ENCODE measurements around the gene VWA7.
A peak's percentile ranks its signal among the peaks of the same experiment; 100 is the strongest.

Gene VWA7

DNA sequence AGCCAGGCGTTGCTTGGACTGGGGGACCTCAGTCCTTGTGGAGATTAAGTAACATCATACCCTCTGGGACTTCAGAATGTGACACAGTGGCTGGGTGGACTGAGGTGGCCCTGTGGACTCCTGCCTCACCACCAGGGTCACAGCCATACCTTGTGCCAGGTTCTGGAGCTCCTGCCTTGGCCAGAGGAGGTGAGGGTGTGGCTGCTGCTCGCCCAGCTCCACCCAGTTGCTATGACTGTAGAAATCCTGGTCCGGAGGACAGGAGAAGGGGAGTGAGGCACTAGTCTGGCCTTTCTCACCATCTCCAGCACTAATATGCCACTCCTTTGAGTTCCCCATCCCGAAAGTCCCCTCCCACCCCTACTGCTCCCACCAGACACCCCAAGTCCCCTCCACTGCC lies 1.9 kb downstream of the VWA7 start:
- no peak overlapping the region for H3K27ac Mint-ChIP-seq
- H3K4me3 Mint-ChIP-seq = no peak overlapping the region

GRCh38 chr6:31771992-31772358 lies 5.2 kb downstream of the VWA7 start:
- peak overlapping the region; percentile 76 for H3K27ac Mint-ChIP-seq
- H3K4me3 Mint-ChIP-seq = peak overlapping the region; percentile 63
- H3K36me3 Mint-ChIP-seq = no peaks in the 10 kb centered on the region
- H3K9me3 Mint-ChIP-seq (ENCODE audit: low read depth) = no peaks in the 10 kb centered on the region
- no peaks in the 10 kb centered on the region for H3K27me3 Mint-ChIP-seq
- H3K4me1 Mint-ChIP-seq (ENCODE audit: low read depth) = peaks cover 37% of the 10 kb centered on the region

More for the DNA sequence above, 1.9 kb downstream of the VWA7 start:
- H3K4me1 Mint-ChIP-seq (ENCODE audit: low read depth) = peaks cover 39% of the 10 kb centered on the region
- no peaks in the 10 kb centered on the region for H3K9me3 Mint-ChIP-seq (ENCODE audit: low read depth)
- no peaks in the 10 kb centered on the region for H3K27me3 Mint-ChIP-seq
- no peaks in the 10 kb centered on the region for H3K36me3 Mint-ChIP-seq

DNA sequence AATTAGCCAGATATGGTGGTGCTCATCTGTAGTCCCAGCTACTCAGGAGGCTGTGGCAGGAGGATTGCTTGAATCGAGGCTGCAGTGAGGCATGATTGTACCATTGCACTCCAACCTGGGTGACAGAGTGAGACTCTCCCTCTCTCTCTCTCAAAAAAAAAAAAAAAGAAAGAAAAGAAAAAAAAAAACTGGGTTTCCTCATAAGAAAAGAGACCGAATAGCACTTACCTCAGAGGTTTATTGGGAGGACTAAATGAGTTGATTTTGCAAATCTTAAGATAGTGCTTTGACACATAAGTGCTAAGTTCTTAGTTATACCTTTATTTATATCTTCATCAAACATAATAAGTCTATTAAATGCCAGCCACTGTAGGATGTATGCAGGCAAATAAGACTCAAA lies 6.3 kb downstream of the VWA7 start:
- peaks cover 32% of the 10 kb centered on the region for H3K4me1 Mint-ChIP-seq (ENCODE audit: low read depth)
- no peaks in the 10 kb centered on the region for H3K36me3 Mint-ChIP-seq
- H3K27me3 Mint-ChIP-seq = no peaks in the 10 kb centered on the region
- H3K9me3 Mint-ChIP-seq (ENCODE audit: low read depth) = no peaks in the 10 kb centered on the region
- no peak overlapping the region for H3K27ac Mint-ChIP-seq
- H3K4me3 Mint-ChIP-seq = no peak overlapping the region

GRCh38 chr6:31769684-31770371 lies 7.3 kb downstream of the VWA7 start:
- Mint-ChIP-seq H3K36me3 (no peaks in the 10 kb centered on the region), H3K27me3 (no peaks in the 10 kb centered on the region), H3K27ac (no peak overlapping the region), H3K4me1 (ENCODE audit: low read depth) (peaks cover 27% of the 10 kb centered on the region), H3K4me3 (no peak overlapping the region), H3K9me3 (ENCODE audit: low read depth) (no peaks in the 10 kb centered on the region)

DNA sequence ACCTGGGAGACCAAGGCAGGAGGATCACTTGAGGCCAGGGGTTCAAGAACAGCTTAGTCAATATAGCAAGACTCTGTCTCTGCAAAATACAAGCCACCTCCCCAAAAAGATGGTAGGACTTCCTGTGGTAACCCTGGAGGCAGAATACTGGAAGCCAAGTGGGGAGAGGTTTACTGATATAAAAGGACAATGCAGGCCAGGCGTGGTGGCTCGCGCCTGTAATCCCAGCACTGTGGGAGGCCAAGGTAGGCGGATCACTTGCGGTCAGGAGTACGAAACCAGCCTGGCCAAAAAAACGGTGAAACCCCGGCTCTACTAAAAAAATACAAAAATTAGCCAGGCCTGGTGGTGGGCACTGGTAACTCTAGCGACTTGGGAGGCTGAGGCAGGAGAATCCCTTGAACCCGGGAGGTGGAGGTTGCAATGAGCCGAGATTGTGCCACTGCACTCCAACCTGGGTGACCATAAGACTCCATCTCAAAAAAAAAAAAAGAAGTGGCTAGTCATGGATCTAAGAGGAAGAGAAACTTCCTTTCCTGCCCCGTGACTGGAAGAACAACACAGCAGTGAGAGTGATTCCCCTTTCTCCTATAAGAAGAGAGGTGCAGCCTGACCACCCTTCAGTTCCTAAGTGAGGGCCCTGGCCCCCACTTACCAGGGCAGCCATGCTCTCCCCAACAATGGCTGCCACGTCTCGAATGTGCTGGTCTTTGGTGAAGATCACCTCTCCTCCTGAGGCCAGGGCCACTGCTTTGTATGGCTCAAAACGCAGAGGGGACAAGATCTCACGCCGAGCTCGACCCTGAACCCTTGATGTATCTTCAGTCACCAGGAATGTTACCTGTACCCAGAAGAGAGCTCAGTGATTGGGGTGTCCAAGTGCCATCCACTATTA lies 8.5 kb downstream of the VWA7 start:
- no peaks in the 10 kb centered on the region for H3K9me3 Mint-ChIP-seq (ENCODE audit: low read depth)
- no peaks in the 10 kb centered on the region for H3K27me3 Mint-ChIP-seq
- no peak overlapping the region for H3K27ac Mint-ChIP-seq
- peaks cover 2% of the 10 kb centered on the region for H3K36me3 Mint-ChIP-seq
- H3K4me1 Mint-ChIP-seq (ENCODE audit: low read depth) = peaks cover 27% of the 10 kb centered on the region
- no peak overlapping the region for H3K4me3 Mint-ChIP-seq

DNA sequence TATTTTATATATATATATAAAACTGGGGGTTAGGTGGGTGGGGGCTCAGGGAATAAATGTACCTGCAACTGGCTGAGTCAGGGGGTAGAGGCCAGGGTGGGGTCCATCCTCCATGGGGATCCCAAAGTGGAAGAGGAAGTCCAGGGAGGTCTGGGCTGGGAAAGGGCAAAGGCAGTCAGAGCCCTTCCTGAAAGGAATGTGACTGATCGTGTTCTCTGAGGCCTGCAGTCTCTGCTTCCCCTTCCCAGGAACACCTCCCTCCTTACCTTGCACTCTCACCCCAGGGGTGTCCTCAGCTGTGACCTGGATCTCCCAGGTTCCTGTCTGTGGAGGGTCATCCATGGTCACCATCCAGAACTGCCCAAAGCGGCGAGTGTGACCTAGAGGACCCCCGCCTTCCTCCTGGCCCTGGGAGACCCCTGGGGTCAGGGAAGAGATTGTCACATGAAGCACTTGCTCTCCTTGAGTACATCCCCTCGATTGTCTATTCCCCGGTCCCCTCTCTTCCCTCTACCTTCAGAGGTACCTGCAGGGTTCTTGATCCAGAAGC lies 10.0 kb downstream of the VWA7 start:
- no peak overlapping the region for H3K4me3 Mint-ChIP-seq
- H3K9me3 Mint-ChIP-seq (ENCODE audit: low read depth) = no peaks in the 10 kb centered on the region
- no peaks in the 10 kb centered on the region for H3K27me3 Mint-ChIP-seq
- H3K36me3 Mint-ChIP-seq = peaks cover 8% of the 10 kb centered on the region
- H3K27ac Mint-ChIP-seq = no peak overlapping the region
- peaks cover 18% of the 10 kb centered on the region for H3K4me1 Mint-ChIP-seq (ENCODE audit: low read depth)

DNA sequence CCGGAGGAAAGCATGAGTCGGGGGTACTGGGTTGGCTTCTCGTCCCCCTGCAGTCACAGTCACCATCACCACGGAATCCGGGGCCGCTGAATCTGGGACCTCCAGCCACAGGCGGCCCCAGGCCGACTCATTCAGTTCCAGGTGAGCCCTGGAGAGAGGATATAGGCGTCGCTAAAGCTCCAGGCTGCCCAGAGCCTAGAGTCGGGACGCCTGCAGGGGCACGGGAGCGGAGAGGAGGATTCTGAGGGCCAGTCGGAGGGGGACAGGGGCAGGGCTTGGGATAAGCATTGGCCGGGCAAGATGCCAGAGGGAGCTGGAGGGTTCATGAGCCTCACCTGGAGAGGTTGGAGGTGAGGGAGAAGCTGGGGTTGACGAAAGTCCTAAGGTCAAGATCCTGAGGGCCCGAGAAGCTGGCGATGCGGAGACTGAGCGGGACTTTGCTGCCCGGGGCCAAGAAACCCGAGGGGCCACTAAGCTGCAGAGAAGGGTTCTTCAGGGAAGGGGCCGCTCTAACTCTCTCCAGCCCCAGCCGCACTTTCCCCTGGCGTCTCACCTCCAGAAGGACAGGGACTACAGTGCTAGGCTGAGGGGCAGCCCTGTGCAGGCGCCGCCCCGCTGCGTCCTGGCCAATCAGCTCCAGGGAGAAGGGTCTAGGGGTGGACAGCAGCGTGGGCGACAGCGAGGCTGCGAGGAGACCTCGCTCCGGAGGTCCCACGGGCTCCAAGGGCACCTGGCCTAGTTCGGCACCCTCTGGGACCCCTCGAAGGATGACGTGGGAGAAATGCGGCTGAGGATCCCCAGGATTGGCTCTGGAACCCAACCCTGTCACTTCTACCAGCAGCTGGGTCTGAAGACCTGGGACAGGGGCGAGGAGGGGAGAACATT lies 11.0 kb downstream of the VWA7 start:
- Mint-ChIP-seq H3K27me3 (no peaks in the 10 kb centered on the region), H3K9me3 (ENCODE audit: low read depth) (no peaks in the 10 kb centered on the region), H3K4me1 (ENCODE audit: low read depth) (peaks cover 11% of the 10 kb centered on the region), H3K27ac (no peak overlapping the region), H3K36me3 (peaks cover 13% of the 10 kb centered on the region), H3K4me3 (no peak overlapping the region)

- H3K36me3 Mint-ChIP-seq = peaks cover 16% of the 10 kb centered on the region
- no peaks in the 10 kb centered on the region for H3K9me3 Mint-ChIP-seq (ENCODE audit: low read depth)
- H3K27ac Mint-ChIP-seq = no peak overlapping the region
- H3K4me1 Mint-ChIP-seq (ENCODE audit: low read depth) = peaks cover 7% of the 10 kb centered on the region
- no peak overlapping the region for H3K4me3 Mint-ChIP-seq
- no peaks in the 10 kb centered on the region for H3K27me3 Mint-ChIP-seq
Measured at GRCh38 chr6:31765559-31765909, 11.6 kb downstream of the VWA7 start.

DNA sequence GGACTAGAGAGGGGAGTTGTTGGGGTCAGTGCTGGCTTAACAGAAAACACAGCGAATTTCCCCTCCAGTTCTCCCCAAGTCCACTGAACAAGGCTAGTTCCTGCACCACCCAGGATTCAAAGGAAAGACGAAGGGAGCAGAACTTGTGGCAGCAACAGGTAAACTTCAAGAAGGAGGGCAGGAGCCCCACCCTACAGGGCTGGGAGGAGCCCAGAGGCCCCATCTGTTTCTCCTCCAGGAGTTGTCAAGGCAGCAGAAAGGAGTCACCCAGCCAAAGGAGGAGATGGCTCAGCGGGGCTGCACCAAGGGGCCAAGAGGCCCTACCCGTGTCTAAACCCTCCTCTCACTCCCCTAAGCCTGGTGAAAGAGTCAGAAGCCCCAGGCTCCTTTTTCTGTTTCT lies 12.9 kb downstream of the VWA7 start:
- H3K4me3 Mint-ChIP-seq = no peak overlapping the region
- no peak overlapping the region for H3K27ac Mint-ChIP-seq
- no peaks in the 10 kb centered on the region for H3K27me3 Mint-ChIP-seq
- no peaks in the 10 kb centered on the region for H3K9me3 Mint-ChIP-seq (ENCODE audit: low read depth)
- peaks cover 19% of the 10 kb centered on the region for H3K36me3 Mint-ChIP-seq
- H3K4me1 Mint-ChIP-seq (ENCODE audit: low read depth) = peaks cover 2% of the 10 kb centered on the region

GRCh38 chr6:31763619-31763940 lies 13.5 kb downstream of the VWA7 start:
- H3K27ac Mint-ChIP-seq = no peak overlapping the region
- H3K4me1 Mint-ChIP-seq (ENCODE audit: low read depth) = peaks cover 2% of the 10 kb centered on the region
- H3K9me3 Mint-ChIP-seq (ENCODE audit: low read depth) = no peaks in the 10 kb centered on the region
- peaks cover 23% of the 10 kb centered on the region for H3K36me3 Mint-ChIP-seq
- no peaks in the 10 kb centered on the region for H3K27me3 Mint-ChIP-seq
- no peak overlapping the region for H3K4me3 Mint-ChIP-seq

- H3K27me3 Mint-ChIP-seq = no peaks in the 10 kb centered on the region
- no peaks in the 10 kb centered on the region for H3K9me3 Mint-ChIP-seq (ENCODE audit: low read depth)
- no peak overlapping the region for H3K27ac Mint-ChIP-seq
- no peak overlapping the region for H3K4me3 Mint-ChIP-seq
- H3K36me3 Mint-ChIP-seq = peaks cover 23% of the 10 kb centered on the region
- peaks cover 2% of the 10 kb centered on the region for H3K4me1 Mint-ChIP-seq (ENCODE audit: low read depth)
Measured at GRCh38 chr6:31762878-31763618, 14.1 kb downstream of the VWA7 start.

- H3K36me3 Mint-ChIP-seq = peaks cover 23% of the 10 kb centered on the region
- H3K27ac Mint-ChIP-seq = no peak within 1 kb of the TSS
- no peak within 1 kb of the TSS for H3K4me3 Mint-ChIP-seq
- no peaks in the 10 kb centered on the region for H3K4me1 Mint-ChIP-seq (ENCODE audit: low read depth)
- no peaks in the 10 kb centered on the region for H3K27me3 Mint-ChIP-seq
- no peaks in the 10 kb centered on the region for H3K9me3 Mint-ChIP-seq (ENCODE audit: low read depth)
Measured at GRCh38 chr6:31762356-31762755, 14.8 kb downstream of the VWA7 start, which contains the start of gene SAPCD1. Gene SAPCD1, plus strand, starts transcription at chr6:31762656. Its CDS starts 399 bp downstream, at chr6:31763055.

- H3K4me3 Mint-ChIP-seq = no peak overlapping the region
- H3K9me3 Mint-ChIP-seq (ENCODE audit: low read depth) = no peaks in the 10 kb centered on the region
- H3K27ac Mint-ChIP-seq = no peak overlapping the region
- H3K4me1 Mint-ChIP-seq (ENCODE audit: low read depth) = no peaks in the 10 kb centered on the region
- H3K36me3 Mint-ChIP-seq = peaks cover 23% of the 10 kb centered on the region
- no peaks in the 10 kb centered on the region for H3K27me3 Mint-ChIP-seq
Measured at GRCh38 chr6:31761343-31761742, 15.8 kb downstream of the VWA7 start.

DNA sequence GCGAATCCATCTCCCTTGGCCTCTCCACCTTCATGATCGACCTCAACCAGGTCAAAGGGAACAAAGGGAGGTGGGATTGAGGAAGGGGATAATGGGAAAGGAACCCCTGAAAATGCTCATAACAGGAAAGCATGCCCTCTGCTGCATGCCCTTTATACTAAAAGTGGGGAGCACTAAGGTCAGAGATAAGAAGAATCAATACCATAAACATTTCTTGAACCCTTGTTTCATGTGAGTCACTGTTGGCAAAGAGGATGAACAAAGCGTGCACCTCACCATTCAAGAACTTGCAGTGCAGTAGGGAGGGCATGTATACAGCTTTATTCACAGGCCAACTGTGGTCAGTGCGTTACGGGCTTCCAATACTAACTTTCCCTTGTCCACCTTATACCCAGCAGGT lies 16.3 kb downstream of the VWA7 start:
- Mint-ChIP-seq H3K27me3 (no peaks in the 10 kb centered on the region), H3K36me3 (peaks cover 23% of the 10 kb centered on the region), H3K4me1 (ENCODE audit: low read depth) (no peaks in the 10 kb centered on the region), H3K9me3 (ENCODE audit: low read depth) (no peaks in the 10 kb centered on the region), H3K4me3 (no peak overlapping the region), H3K27ac (no peak overlapping the region)
